ENCODE data around the gene GJB6. TPM values are rescaled to one million over a fixed set of nuclear protein-coding genes. Genes with fewer than 3 reads are reported as not detected.

The GJB6 gene
- total RNA-seq, 6 experiments from 2014 or later: not detected

- no peak for DNase-seq
- peaks cover 43% of the 10 kb centered on the region for H3K27me3 Mint-ChIP-seq (ENCODE audit: insufficient read depth)
- H3K9me3 Mint-ChIP-seq: no peaks in the 10 kb centered on the region
- no peaks in the 10 kb centered on the region for H3K36me3 Mint-ChIP-seq (ENCODE audit: low read depth)
- no peak for TF ChIP-seq CTCF (IDR thresholded peaks at IDR 0.05)
- no peaks in the 10 kb centered on the region for H3K4me1 Mint-ChIP-seq (ENCODE audit: low read depth)
- H3K27ac Mint-ChIP-seq: no peak overlapping the region
- no peak overlapping the region for H3K4me3 Mint-ChIP-seq
Measured at GRCh38 chr13:20221772-20222171, 10.3 kb downstream of the GJB6 start.

DNA sequence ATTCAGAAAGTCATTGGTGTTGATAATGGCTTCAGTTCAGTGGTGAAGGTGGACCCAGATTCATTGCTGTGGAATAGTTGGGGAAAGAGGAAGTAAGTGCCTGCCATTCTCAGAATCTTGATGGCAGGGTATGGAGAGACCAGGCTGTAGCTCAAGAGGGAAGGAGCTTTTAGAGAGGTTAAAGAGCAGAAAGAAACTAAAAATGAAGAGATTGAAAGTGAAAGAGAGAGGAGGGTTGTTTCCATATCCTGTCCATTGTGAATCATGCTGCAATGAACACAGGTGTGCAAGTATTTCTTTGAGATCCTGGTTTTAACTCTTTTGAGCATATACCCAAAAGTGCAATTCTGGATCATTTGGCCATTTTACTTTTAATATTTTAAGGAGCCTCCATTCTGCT lies 12.5 kb downstream of the GJB6 start:
- no peaks in the 10 kb centered on the region for H3K36me3 Mint-ChIP-seq (ENCODE audit: low read depth)
- H3K4me1 Mint-ChIP-seq (ENCODE audit: low read depth): no peaks in the 10 kb centered on the region
- H3K4me3 Mint-ChIP-seq: no peak overlapping the region
- H3K27ac Mint-ChIP-seq: no peak overlapping the region
- H3K9me3 Mint-ChIP-seq: no peaks in the 10 kb centered on the region
- H3K27me3 Mint-ChIP-seq (ENCODE audit: insufficient read depth): peaks cover 40% of the 10 kb centered on the region
- no peak for TF ChIP-seq CTCF (IDR thresholded peaks at IDR 0.05)
- no peak for DNase-seq

DNA sequence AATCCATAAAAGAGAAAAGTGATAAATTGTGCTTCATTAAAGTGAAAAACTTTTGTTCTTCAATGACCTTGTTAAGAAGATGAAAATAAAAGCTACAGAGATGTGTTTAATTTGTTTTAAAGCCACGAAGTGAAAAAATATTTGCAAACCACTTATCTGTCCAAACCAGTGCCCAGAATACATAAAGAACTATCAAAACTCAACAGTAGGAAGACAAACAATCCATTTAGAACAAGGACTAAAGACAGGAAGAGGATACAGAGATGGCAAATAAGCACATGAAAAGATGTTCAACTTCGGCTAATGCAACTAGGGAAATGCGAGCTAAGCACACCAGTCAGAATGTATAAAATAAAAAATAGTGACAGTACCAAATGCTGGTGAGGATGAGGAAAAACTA lies 15.0 kb downstream of the GJB6 start:
- no peaks in the 10 kb centered on the region for H3K9me3 Mint-ChIP-seq
- DNase-seq: no peak
- TF ChIP-seq CTCF (IDR thresholded peaks at IDR 0.05): no peak
- H3K4me1 Mint-ChIP-seq (ENCODE audit: low read depth): no peaks in the 10 kb centered on the region
- H3K27ac Mint-ChIP-seq: no peak overlapping the region
- H3K36me3 Mint-ChIP-seq (ENCODE audit: low read depth): no peaks in the 10 kb centered on the region
- peaks cover 39% of the 10 kb centered on the region for H3K27me3 Mint-ChIP-seq (ENCODE audit: insufficient read depth)
- H3K4me3 Mint-ChIP-seq: no peak overlapping the region

DNA sequence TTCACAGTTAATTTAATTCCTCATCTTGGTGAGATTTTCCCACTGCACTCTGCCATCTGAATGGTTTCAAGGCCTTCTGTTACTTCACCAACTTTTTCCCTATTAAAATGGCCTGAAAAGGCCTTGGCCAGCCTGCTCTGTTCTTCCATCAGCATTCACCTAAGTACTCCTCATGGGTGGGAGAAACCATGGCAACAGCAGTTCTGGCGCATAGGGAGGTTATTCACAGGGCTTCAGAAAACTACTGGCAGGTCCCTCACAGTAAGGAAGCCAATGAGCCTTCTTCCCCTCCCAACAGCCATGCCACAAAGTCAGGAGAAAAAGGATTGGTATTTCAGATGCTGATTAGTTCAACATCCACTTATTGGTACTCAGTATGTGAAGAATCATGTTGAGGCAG lies 22.2 kb downstream of the GJB6 start:
- TF ChIP-seq CTCF (IDR thresholded peaks at IDR 0.05): no peak
- Mint-ChIP-seq H3K27me3 (ENCODE audit: insufficient read depth) (peaks cover 23% of the 10 kb centered on the region), H3K9me3 (no peaks in the 10 kb centered on the region), H3K4me1 (ENCODE audit: low read depth) (no peaks in the 10 kb centered on the region), H3K4me3 (no peak overlapping the region), H3K36me3 (ENCODE audit: low read depth) (no peaks in the 10 kb centered on the region), H3K27ac (no peak overlapping the region)
- no peak for DNase-seq

- no peak for TF ChIP-seq CTCF (IDR thresholded peaks at IDR 0.05)
Measured at GRCh38 chr13:20206698-20207235, 25.4 kb downstream of the GJB6 start.

More at GRCh38 chr13:20206698-20207235, 25.4 kb downstream of the GJB6 start:
- H3K9me3 Mint-ChIP-seq: no peaks in the 10 kb centered on the region
- H3K27ac Mint-ChIP-seq: no peak overlapping the region
- peaks cover 7% of the 10 kb centered on the region for H3K27me3 Mint-ChIP-seq (ENCODE audit: insufficient read depth)
- no peaks in the 10 kb centered on the region for H3K36me3 Mint-ChIP-seq (ENCODE audit: low read depth)
- no peak for DNase-seq
- H3K4me3 Mint-ChIP-seq: no peak overlapping the region
- H3K4me1 Mint-ChIP-seq (ENCODE audit: low read depth): no peaks in the 10 kb centered on the region
